Fibroblast of lung (primary cell): ENCODE measurements around the gene FAM131B.

ENCODE experiments used
- EZH2 ChIP-seq: IDR thresholded peaks from 2 replicates; pipeline ENCODE4 v1.5.1; 2012; ENCODE audit warnings: low read length, control low read depth, mild to moderate bottlenecking; ENCODE audit errors: missing control alignments
- TF ChIP-seq, protein P1 (sequence below), 2 donors: IDR thresholded peaks in 1 of 2; conservative IDR thresholded peaks in 1 of 2; 1 replicate in 1 of 2; 2 replicates in 1 of 2; pipeline ENCODE4 v1.5.1; 2011 to 2012; ENCODE audit warnings: low read length in 2 of 2, control low read depth in 1 of 2, inconsistent platforms in 1 of 2, low read depth in 1 of 2, mild to moderate bottlenecking in 1 of 2

GRCh38 chr7:143308632-143309031 is 53.9 kb downstream of the FAM131B start:
- TF ChIP-seq, protein P1, sequence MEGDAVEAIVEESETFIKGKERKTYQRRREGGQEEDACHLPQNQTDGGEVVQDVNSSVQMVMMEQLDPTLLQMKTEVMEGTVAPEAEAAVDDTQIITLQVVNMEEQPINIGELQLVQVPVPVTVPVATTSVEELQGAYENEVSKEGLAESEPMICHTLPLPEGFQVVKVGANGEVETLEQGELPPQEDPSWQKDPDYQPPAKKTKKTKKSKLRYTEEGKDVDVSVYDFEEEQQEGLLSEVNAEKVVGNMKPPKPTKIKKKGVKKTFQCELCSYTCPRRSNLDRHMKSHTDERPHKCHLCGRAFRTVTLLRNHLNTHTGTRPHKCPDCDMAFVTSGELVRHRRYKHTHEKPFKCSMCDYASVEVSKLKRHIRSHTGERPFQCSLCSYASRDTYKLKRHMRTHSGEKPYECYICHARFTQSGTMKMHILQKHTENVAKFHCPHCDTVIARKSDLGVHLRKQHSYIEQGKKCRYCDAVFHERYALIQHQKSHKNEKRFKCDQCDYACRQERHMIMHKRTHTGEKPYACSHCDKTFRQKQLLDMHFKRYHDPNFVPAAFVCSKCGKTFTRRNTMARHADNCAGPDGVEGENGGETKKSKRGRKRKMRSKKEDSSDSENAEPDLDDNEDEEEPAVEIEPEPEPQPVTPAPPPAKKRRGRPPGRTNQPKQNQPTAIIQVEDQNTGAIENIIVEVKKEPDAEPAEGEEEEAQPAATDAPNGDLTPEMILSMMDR (conservative IDR thresholded peaks at IDR 0.05 in 1 of 2, IDR thresholded peaks at IDR 0.05 in 1 of 2; ENCODE audit: low read depth in 1 of 2, low read length in 2 of 2): no peak
- TF ChIP-seq EZH2: no peak
